GM21576 (cell line): ENCODE measurements around the gene FTO.

ENCODE experiments used
- ATAC-seq: cut with Tn5 transposase; IDR thresholded peaks from one replicate; pipeline ENCODE4 v1.9.1; 2021; ENCODE audit warnings: mild to moderate bottlenecking, moderate library complexity; ENCODE audit not compliant: unreplicated experiment

The FTO gene

DNA sequence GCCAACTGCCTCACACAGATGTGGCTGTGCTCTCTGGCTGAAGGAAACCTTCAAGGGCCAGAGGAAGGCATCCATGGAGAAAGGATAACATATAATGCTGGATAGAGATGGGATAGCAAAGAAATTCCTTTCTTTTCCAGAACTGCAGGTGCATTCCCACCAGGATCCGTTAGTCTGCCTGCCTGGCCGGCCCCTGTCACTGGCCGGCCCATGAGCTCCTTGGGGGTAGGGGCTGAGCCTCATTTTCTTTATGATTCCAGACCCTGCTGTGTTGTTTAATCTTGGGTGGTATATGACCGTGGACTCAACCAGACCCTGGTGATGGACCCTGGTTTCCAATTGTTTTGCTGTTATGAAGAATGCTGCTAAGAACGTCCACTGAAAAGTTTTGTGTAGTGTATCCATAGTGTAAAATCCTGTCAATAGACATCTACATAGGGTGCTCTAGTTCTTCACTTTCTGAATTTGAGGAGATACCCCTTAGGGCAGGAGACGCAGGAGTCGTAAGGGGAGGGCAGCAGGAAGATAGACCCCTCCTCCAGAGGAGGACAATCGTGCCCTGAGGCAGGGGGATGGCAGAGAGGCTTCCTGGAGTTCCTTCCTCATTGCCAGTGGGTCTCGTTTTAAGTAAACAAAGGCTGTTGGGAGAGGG lies 489.2 kb downstream of the FTO start:
- ATAC-seq, result no peak

- ATAC-seq, result peak; percentile 93
Observed at GRCh38 chr16:54193665-54194333, 489.8 kb downstream of the FTO start.

DNA sequence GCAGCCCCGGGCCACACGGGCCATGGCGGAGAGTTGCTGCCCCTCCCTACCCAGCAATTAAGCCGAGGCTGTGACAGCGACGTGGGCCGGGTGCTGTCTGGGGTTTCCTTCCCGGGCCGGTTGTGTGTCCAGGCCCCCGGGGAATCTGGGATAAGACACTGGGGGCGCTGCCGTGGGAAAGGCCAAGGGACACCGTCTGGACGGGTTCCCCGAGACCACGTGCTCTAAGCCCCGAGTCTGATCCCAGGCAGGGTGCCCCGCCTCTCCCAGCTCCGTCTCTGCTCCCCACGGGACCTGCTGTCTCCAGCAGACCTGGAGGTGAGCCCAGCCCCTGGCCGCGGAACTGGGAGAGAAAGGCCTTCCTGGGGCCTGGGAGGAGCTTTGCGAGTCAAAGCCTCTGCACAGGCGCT lies 490.4 kb downstream of the FTO start:
- no peak for ATAC-seq

- no peak for ATAC-seq
Observed at GRCh38 chr16:54197758-54198157, 493.8 kb downstream of the FTO start.

DNA sequence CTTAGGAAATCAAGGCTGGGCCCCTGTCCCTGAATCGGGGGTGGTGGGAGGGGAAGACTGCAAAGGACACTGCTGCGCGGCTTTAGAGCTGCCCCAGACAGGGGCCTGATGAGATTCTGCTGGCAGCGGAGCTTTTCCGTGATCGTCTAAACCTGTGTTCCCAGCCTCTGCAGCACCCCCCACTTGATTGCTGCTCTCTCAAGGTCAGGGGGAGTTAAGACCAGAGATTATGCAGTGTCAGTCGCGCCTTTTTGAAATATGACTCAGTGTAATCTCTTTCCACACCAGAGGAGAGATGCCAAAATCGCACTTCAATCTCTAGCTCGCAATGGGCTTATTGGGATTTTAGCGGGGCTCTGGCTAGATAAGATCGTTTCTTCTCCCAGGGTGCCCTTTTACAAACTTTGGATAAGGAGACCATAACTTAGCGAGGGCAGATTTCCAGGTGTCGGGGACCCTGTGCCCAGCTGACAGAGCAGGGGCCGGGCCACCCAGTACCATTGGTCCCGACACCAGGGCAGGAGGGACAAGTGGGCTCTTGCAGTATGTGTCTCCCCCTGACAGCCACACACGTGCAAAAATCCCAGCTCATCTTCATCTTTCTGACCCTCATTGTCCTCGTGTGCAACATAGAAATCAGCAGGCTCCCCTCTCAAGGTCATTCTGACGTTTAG lies 495.7 kb downstream of the FTO start:
- ATAC-seq, result no peak

DNA sequence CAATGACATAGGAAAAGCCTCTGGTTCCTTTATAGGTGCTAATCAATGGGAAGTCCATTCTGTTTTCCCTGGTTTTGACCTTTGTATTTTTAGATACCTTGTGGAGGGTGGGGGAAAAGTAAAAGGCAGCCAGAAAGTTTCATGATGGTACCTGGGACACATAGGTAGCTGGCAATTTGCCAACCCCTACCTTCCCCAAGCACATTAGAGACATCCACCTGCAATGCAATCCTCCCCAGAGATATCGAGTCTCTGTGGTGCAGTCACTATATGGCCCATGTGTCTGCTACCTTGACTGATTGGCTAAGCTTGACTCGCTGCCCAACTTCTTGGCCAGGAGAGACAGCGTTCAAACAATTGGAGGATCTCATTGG lies 496.2 kb downstream of the FTO start:
- ATAC-seq, result no peak

DNA sequence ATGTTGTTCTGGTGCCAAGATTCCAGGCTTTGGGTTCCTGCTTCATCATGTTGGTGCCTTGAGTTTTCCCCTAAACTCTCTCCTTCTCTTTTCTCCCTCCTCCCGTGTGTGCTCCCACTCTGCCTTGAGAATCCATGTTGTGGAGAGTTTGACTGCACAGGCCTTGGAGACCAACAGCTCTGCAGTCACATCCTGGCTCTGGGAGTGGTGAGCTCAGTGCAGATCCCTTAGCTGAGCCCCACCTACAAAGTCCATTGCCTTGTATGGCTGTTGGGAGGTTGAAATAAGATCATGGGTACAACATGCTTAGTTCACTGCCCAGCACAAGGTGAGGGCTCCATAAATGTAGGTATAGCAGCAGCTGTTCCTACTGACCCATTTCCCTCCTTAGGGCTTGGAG lies 496.8 kb downstream of the FTO start:
- ATAC-seq, result no peak

DNA sequence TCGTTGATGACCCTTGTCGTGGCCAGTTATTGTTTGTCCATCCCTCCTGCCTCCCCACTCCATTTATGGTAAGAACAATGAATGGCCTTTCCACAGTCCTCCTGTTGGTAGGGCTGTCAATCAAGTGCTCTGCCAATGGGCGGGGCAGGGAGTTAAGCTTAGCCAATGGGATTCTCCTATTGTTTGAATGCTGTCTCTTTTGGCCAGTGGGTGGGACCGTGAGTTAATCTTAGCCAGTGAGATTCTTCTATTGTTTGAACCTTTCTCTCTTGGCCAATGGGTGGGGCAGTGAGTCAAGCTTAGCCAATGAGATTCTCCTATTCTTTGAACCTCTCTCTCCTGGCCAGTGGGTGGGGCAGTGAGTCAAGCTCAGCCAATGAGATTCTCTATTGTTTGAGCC lies 497.2 kb downstream of the FTO start:
- ATAC-seq, result no peak
